Neutrophil (primary cell): Measurements from ENCODE around the gene KIAA2012.

ENCODE experiments used
- H3K27ac ChIP-seq: fragments of 200-600 bp; sonication (generic); 2 replicates; pipeline ENCODE4 v1.5.1; 2016; ENCODE audit warnings: mild to moderate bottlenecking, moderate library complexity
- H3K27me3 ChIP-seq: fragments of 200-600 bp; sonication (generic); 2 replicates; pipeline ENCODE4 v1.6.0; 2016; ENCODE audit warnings: mild to moderate bottlenecking
- H3K36me3 ChIP-seq: fragments of 200-600 bp; sonication (generic); 2 replicates; pipeline ENCODE4 v1.5.1; 2017
- H3K4me1 ChIP-seq, 2 experiments: fragments of 200-600 bp in 1 of 2; sonication (generic) in 1 of 2; 1 replicate in 1 of 2; 2 replicates in 1 of 2; pipeline versions ENCODE4 v1.5.1 to v1.6.1; 2013 to 2016; ENCODE audit warnings: low read depth in 1 of 2, low read length in 1 of 2, mild to moderate bottlenecking in 1 of 2, moderate library complexity in 1 of 2; ENCODE audit not compliant: control insufficient read depth in 1 of 2, insufficient read depth in 1 of 2
- H3K4me3 ChIP-seq, 2 experiments: fragments of 200-600 bp in 1 of 2; sonication (generic) in 1 of 2; 1 replicate in 1 of 2; 2 replicates in 1 of 2; pipeline ENCODE4 v1.5.1; 2013 to 2016; ENCODE audit warnings: low read depth in 1 of 2, low read length in 1 of 2, mild to moderate bottlenecking in 1 of 2, moderate library complexity in 1 of 2
- H3K9me3 ChIP-seq: fragments of 200-600 bp; sonication (generic); 2 replicates; pipeline ENCODE4 v1.5.1; 2016
- TF ChIP-seq, protein P1 (sequence below): fragments of 200-600 bp; sonication (generic); IDR thresholded peaks from 2 replicates; pipeline ENCODE4 v1.5.1; 2016; ENCODE audit warnings: antibody characterized with exemption

Gene KIAA2012

DNA sequence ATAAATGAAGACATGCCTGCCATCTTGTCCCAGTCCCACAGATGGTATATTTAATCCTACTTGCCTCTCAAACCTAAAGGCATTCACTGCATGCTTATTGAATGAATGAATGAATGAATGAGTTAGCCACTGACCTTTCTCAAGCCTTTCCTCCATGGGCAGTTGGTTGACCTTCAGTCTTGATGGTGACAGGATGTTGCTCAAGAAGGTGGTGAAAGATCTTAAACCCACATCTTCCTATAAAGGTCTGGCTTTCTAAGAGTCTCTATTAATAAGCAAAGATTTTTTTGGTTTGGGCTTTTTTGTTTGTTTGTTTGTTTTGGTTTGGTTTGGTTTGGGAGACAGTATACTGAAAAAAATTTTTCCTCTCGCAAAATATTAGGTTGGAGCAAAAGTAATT lies 41.7 kb downstream of the KIAA2012 start:
- TF ChIP-seq, protein P1, sequence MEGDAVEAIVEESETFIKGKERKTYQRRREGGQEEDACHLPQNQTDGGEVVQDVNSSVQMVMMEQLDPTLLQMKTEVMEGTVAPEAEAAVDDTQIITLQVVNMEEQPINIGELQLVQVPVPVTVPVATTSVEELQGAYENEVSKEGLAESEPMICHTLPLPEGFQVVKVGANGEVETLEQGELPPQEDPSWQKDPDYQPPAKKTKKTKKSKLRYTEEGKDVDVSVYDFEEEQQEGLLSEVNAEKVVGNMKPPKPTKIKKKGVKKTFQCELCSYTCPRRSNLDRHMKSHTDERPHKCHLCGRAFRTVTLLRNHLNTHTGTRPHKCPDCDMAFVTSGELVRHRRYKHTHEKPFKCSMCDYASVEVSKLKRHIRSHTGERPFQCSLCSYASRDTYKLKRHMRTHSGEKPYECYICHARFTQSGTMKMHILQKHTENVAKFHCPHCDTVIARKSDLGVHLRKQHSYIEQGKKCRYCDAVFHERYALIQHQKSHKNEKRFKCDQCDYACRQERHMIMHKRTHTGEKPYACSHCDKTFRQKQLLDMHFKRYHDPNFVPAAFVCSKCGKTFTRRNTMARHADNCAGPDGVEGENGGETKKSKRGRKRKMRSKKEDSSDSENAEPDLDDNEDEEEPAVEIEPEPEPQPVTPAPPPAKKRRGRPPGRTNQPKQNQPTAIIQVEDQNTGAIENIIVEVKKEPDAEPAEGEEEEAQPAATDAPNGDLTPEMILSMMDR: no peak
- Histone ChIP-seq H3K9me3 (no peaks in the 10 kb centered on the region), H3K4me1 (peaks cover 3 to 7% of the 10 kb centered on the region in 2 experiments), H3K27ac (no peak overlapping the region), H3K36me3 (no peaks in the 10 kb centered on the region), H3K4me3 (no peak overlapping the region), H3K27me3 (peaks cover 18% of the 10 kb centered on the region)

DNA sequence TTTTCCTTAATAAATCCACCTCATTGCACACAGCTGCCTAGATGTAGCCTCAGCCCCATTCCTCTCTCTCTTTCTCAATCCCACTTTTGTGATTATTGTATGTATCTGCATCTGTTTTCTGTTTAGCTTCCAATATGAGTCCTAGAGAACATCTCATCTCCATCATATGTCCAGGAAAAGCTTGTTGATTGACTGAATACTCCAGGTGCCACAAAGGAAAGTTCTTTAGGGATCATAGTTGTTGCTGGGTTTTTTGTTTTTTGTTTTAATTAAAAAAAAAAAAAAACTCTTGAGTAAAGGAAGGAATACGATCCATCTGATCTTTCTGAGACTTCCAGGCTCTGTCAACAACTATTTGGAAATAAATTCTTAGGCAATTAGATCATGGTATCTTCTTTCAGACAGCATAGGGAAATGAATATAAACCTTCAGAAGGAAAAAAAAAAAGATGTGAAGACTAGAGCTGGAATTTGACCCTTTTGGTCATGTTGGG lies 42.5 kb downstream of the KIAA2012 start:
- TF ChIP-seq, protein P1: no peak
- H3K4me3 ChIP-seq: no peak overlapping the region
- peaks cover 3 to 7% of the 10 kb centered on the region in 2 experiments for H3K4me1 ChIP-seq
- no peaks in the 10 kb centered on the region for H3K9me3 ChIP-seq
- no peaks in the 10 kb centered on the region for H3K36me3 ChIP-seq
- H3K27ac ChIP-seq: no peak overlapping the region
- peaks cover 12% of the 10 kb centered on the region for H3K27me3 ChIP-seq

DNA sequence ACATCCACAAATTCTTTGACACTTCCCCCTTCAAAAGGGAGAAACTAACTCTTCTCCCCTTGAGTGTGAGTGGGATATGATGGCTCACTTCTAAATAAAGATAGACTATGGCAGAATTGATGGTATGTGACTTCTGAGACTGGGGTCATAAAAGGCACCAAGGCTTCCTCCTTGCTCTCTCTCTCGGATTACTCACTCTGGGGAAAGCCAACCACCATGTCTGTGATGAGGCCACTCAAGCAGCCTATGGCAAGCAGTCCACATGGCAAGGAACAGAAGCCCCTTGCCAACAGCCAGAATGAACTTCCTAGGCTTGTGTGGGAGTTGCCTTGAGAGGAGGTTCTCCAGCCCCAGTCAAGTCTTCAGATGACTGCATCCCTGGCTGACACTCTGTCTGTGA lies 43.6 kb downstream of the KIAA2012 start:
- Histone ChIP-seq H3K9me3 (no peaks in the 10 kb centered on the region), H3K4me3 (no peak overlapping the region), H3K36me3 (no peaks in the 10 kb centered on the region), H3K27me3 (peaks cover 12% of the 10 kb centered on the region), H3K4me1 (peaks cover 5 to 7% of the 10 kb centered on the region in 2 experiments), H3K27ac (no peak overlapping the region)
- TF ChIP-seq, protein P1: no peak

DNA sequence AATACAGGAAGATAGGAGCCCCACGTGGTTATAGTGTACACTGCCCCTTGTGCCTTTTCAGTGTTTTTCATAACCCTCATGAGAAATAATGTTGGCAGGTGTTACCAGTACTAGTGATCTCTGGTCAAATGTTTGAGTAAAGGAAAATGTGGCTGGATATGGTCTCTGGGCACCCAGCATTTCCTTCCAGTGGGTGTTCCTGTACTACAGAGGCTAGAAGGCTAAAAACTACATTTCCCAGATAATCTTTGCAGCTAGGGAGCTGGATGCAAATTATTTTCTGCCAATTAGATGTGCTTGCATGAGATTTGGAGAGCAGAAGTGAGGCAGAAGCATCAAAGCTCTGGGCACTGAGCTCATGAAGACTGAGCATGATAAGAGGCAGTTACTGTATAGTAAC lies 45.1 kb downstream of the KIAA2012 start:
- Histone ChIP-seq H3K27ac (no peak overlapping the region), H3K27me3 (peaks cover 12% of the 10 kb centered on the region), H3K36me3 (no peaks in the 10 kb centered on the region), H3K4me1 (peaks cover 7 to 8% of the 10 kb centered on the region in 2 experiments), H3K9me3 (no peaks in the 10 kb centered on the region), H3K4me3 (no peak overlapping the region)
- TF ChIP-seq, protein P1: no peak

DNA sequence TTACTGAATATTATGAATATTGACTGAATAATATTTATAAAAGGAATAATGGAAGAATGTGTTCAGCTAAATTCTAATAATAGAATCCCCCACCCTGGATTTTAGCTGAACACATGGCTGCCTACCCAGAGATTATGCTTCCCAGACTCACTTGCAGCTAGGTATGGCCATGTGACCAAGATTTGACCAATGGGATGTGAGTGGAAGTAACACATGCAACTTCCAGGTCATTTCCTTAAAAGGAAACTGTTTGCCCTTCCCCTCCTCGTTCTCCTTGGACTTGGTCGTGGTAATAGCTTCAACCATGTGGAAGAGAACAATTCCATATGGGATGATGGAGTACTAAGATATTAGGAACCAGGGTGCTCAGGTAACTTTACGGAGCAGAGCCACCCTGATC lies 47.8 kb downstream of the KIAA2012 start:
- Histone ChIP-seq H3K4me1 (peaks cover 0 to 5% of the 10 kb centered on the region in 2 experiments), H3K4me3 (no peak overlapping the region), H3K27me3 (peaks cover 7% of the 10 kb centered on the region), H3K9me3 (no peaks in the 10 kb centered on the region), H3K36me3 (no peaks in the 10 kb centered on the region), H3K27ac (no peak overlapping the region)
- TF ChIP-seq, protein P1: no peak
